NOMO-1 (cell line): Measurements from ENCODE around the gene GNAO1.

Experiments used
- DNase-seq, 2 experiments: peaks; one replicate each; lab custom pipeline; 2025; ENCODE audit not compliant: unreplicated experiment in 2 of 2; lab: John Stamatoyannopoulos, UW

GNAO1 gene

DNA sequence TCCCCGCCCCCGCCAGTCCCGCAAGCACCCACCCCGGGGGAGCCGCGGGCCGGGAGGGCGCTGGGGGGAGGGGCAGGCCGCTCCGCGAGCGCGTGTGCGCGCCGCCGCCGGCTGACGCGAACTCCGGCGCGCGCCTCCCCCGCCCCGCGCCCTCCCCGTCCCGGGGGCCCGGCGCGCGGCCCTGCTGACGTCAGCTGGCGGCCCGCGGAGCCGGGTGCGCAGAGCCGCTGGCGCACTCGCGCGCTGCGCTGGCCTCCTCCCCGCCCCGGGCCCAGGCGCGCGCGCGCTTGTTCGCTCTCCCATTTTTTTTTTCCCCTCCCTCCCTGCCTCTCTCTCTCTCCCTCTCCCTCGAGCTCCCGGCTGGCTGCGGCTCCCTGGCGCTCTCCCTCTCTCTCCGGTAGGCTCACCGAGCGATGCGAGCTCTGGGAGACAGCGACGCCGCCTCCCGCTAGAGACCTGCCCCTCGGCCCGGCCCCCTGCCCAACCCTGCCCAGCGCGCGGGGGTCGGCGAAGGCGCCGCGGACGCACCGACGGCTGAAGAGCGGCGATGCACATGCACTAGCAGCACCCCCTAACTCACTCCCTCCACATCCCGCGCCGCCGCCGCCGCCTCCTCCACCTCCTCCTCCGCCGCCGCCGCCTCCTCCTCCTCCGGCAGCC is at the start of gene GNAO1:
GNAO1 (plus strand) TSS at position 334 of the 660 bp plus-strand sequence. CDS start 747 bp downstream, outside the sequence.
- DNase-seq = peak; percentile 15 to 35

DNA sequence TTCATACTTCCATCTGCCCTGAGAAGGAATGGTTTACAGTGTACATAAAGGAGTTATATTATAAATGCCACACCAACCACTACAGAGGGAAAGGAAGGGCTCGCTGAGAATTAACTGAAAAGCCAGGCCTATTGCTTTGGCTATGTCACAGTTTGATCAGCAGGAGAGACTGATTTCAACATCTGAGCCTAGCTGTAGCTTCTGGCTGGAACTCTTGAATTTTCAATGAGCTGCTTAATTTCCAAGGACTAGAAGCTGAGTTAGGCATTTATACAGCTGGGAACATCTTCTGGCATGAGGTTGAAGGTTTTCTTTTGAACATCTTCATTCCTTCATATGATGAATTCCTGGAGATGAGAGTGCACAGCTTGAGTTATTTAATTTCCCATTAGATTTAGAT is 47.6 kb upstream of the GNAO1 start:
- DNase-seq = no peak

DNA sequence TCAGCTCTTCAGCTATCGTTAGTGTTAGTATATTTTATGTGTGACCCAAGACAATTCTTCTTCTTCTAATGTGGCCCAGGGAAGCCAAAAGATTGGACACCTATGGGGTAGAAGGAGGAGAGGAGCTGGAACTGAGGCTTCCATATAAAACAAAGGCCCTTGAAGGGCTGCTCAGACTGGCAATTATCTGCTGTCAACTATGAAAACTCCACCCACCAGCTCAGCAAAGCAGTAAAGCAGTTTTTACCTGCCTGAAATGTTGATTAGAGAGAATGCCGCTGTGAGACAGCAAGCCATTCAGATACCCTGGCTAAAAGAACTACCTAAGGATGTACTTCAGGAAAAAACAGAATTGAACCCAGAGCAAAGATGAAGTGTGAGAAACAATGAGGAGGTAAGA is 45.9 kb upstream of the GNAO1 start:
- no peak for DNase-seq

DNA sequence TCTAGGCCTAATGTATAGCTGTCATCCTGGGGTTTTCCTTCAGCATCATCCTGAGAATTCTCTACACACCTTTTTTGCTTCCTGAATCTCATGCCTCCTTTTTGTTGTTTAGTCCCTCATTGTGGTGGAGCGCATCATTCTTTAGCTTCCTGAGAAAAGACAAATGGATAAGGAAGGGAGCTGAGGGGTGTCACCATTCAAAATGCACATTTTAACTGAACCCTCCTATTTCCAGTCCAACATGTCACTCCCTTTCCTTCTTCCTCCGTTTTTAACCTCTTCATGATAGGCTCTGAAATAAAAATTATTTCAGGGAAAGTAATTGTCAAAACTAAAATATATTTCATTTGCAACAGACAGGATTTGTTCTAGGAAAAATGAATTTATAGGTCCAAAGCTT is 39.7 kb upstream of the GNAO1 start:
- no peak for DNase-seq

DNA sequence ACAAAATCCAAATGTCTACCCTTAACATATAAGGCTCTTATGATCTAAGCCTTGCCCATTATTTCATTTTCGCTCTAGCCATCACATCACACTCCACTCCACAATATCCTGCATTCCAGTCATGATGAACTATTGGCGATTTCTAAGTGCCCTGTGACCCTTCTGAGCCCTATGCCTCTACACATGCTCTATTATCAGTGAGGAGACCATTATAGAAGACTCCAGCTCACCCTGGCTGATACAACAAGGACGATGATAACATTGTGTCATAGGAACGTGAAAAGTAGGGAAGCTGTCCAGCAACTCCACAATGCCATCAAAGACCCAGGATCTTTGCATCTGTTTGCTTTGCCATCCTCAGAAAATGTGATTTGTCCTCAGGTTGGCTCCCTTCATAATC is 29.6 kb upstream of the GNAO1 start:
- DNase-seq = no peak

- no peak for DNase-seq
Observed at GRCh38 chr16:56163089-56163488, 28.2 kb upstream of the GNAO1 start.

DNA sequence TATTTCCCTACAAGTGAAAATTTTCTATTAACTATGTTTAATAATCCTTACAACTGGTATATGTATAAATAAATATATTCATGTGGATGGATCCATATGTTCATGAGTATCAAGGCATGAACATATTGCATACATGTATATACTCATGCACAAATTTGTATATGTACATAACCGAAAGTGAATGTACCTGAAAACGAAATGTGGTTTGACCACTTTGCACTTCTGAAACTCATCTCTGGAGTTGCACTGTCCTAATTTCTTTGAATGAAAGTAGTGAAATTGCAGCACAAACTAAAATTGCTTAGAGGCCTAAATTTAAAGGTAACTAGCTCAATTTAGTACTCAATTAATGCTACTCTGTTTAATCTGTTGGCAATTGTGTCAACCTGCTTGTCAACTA is 27.4 kb upstream of the GNAO1 start:
- no peak for DNase-seq

DNA sequence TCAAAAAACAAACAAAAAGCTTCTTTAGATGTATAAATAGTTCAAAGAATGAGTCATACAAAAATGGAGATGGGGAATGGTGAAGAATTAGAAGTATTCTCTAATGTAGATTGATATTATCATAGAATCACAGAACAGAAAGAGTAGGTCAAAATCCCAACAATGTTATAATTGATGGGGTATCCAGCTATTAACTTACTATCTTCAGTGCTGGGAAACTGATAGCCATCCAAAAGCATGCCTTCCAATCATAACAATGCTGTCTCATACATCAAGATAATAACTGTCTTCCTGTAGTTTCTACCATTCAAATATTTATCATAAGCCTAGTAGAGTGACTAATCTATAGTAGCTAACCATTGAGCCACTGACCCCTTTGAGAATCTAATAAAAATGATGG is 26.7 kb upstream of the GNAO1 start:
- DNase-seq = no peak

DNA sequence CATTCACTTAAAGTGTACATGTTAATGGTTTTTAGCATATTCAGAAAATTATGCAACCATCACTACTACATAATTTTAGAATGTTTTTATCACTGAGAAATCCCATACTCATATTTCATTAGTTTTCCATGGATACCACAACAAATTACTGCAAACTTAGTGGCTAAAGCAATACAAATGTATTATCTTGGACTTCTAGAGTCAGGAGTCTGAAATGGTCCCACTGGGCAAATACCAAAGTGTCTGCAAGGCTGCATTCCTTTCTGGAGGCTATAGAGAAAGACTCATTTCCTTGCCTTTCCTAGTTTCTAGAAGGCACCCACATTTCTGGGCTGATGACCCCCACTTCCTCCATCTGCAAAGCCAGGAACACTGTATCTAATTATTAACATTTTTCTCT is 16.9 kb upstream of the GNAO1 start:
- DNase-seq = no peak

- no peak for DNase-seq
Observed at GRCh38 chr16:56181401-56181800, 9.9 kb upstream of the GNAO1 start.

- no peak for DNase-seq
Observed at GRCh38 chr16:56183266-56183665, 8.0 kb upstream of the GNAO1 start.

GRCh38 chr16:56190048-56190676 is 1.1 kb upstream of the GNAO1 start:
- DNase-seq = no peak

GRCh38 chr16:56190677-56191155 is 573 bp upstream of the GNAO1 start:
- DNase-seq = peak in 1 of 2 experiments; percentile 2

DNA sequence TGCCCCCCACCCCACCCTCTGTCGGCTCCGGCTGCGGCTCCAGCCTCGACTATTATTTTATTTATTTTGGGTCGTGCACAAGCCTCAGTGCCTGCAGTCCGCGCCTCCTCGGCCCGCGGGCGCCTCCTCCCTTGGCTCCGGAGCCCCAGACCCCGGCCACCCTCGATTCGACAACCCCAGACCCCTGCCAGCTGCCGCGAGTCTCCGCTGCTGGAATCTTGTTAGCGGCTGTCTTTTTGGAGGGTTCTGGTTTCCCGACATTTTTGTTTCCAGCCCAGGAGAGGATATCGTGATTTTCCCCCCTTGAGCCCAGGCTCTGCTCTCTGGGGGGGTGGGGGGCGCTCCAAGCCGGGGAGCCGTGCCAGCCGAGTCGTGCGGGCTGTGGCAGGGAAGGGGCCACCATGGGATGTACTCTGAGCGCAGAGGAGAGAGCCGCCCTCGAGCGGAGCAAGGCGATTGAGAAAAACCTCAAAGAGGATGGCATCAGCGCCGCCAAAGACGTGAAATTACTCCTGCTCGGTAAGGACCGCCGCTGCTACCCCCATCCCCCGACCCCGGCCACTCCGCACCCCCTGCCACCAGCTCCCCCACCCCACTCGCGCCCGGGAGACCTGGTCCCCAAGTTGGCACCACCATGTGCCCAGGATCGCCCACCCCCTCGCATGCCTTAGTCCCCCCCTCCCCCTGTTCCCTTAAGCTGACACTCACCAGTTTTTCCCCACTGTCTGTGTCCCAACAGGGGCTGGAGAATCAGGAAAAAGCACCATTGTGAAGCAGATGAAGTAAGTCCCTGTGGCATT is 746 bp downstream of the GNAO1 start:
- no peak for DNase-seq

DNA sequence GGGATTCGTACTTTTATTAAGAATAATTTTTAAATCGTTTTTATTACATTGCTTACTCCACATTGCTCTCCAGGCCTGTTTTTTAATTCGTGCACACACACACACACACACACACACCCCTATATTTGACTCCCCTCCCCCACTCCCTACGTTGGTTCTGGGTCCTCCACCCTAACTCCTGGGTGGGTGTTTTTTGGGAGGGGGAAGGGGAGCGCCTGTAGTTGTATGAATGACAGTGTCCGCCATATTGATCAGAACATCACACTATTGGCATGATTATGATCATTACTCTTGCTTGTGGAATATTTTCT is 1.3 kb downstream of the GNAO1 start:
- DNase-seq = no peak

DNA sequence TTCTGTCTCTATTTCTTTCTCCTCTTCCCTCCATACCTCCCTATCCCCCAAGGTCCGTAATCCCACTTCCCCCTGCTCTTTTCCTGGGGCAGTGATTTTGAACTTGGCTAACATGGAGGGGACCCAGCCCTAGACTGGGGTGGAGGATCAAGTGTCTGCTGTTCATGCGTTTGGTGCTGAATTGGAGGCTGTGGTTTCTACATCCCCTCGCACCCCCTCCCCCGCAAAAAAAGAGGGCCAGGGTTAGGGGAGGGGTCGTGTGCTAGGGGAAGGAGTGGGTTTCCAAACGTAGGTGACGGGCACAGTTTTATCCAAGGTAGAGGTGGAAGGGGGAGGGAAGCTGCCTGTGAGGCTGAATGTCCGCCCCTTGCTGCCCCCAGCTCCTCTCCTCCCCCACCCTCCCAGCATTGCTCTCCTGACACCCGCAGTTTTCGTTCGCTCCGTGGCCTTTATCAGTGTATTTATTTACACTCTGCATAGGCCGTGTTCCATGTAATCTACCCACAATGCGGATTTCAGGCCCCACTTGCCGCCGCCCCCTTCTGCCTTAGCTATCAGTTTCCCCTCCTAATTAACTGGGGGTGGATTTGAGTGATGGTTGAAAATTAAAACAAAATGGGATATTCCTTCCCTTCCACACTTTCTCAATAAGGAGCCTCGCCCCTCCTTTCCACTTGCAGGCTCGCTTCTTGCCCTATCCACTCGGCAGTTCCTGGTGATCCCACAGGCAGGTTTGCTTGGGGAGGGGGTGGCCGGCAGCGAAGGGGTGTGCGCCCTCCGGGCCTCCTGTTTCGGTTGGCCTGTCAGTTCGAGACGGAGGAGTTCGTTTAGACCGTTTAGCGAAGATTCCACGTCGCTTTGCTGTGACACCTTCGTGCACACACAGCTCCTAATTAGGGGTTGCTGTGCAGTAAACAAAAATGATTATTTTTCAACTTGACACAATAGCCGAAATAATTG is 2.0 kb downstream of the GNAO1 start:
- DNase-seq = no peak

GRCh38 chr16:56193951-56194726 is 2.9 kb downstream of the GNAO1 start:
- peak in 1 of 2 experiments; percentile 16 for DNase-seq

- no peak for DNase-seq
Observed at GRCh38 chr16:56195151-56195550, 3.9 kb downstream of the GNAO1 start.

DNA sequence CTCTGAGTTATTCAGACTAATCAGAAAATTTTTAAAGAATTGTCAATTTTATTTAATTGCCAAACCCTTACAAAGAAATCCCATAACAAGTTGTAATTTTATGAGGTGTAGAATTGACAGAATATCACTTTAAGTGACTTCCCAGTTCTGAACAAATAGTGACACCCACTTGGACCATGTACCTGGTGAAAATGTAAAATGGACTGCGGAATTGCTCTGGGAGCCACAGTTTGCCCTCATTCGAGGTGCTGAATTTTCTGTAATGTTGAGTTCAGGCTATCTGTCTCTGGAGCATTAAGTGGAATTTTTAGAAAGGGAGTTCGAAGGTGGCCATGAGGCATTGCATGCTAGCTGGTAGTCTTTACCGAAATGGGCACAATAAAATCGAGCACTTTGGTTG is 5.1 kb downstream of the GNAO1 start:
- DNase-seq = no peak
